GM21619 (cell line): ENCODE measurements around the gene COX7A1.
"Not testable (repeated sequence)": the region's sequence is repeated elsewhere in the genome, so short reads cannot be mapped to it uniquely, and the experiment has no call there.

Experiments used
- ATAC-seq: cut with Tn5 transposase; IDR thresholded peaks from one replicate; pipeline ENCODE4 v1.9.1; 2021; ENCODE audit not compliant: unreplicated experiment

COX7A1 gene

GRCh38 chr19:36142046-36142445 is 10.2 kb downstream of the COX7A1 start:
- ATAC-seq: no peak

- peak; percentile 39 for ATAC-seq
Measured at GRCh38 chr19:36141039-36141927, 11.0 kb downstream of the COX7A1 start.

GRCh38 chr19:36140304-36141038 is 11.8 kb downstream of the COX7A1 start:
- ATAC-seq: peak; percentile 20

- ATAC-seq: peak; percentile 74
Measured at GRCh38 chr19:36139473-36140303, 12.6 kb downstream of the COX7A1 start, which contains the start of gene CAPNS1. TSS of gene CAPNS1 (plus strand) at chr19:36140066. CDS start at chr19:36141012, 946 bp downstream.

- ATAC-seq: no peak
Measured at GRCh38 chr19:36139120-36139472, 13.2 kb downstream of the COX7A1 start.

GRCh38 chr19:36136964-36137686 is 15.1 kb downstream of the COX7A1 start:
- no peak for ATAC-seq

- not testable (repeated sequence) for ATAC-seq
Measured at GRCh38 chr19:36134867-36135266, 17.4 kb downstream of the COX7A1 start.

- ATAC-seq: not testable (repeated sequence)
Measured at GRCh38 chr19:36131221-36131620, 21.0 kb downstream of the COX7A1 start.

- no peak for ATAC-seq
Measured at GRCh38 chr19:36128392-36128736, 23.9 kb downstream of the COX7A1 start.

GRCh38 chr19:36125557-36125956 is 26.7 kb downstream of the COX7A1 start:
- no peak for ATAC-seq

GRCh38 chr19:36121486-36122124 is 30.6 kb downstream of the COX7A1 start:
- no peak for ATAC-seq

GRCh38 chr19:36120984-36121358 is 31.3 kb downstream of the COX7A1 start:
- no peak for ATAC-seq

- no peak for ATAC-seq
Measured at GRCh38 chr19:36120092-36120983, 31.9 kb downstream of the COX7A1 start.

- ATAC-seq: no peak
Measured at GRCh38 chr19:36116344-36116637, 36.0 kb downstream of the COX7A1 start.

- peak; percentile 1 for ATAC-seq
Measured at GRCh38 chr19:36115453-36116343, 36.5 kb downstream of the COX7A1 start, which contains the start of gene TBCB. TSS of gene TBCB (plus strand) at chr19:36115468. CDS start at chr19:36115561, 93 bp downstream.

- peak; percentile 72 for ATAC-seq
Measured at GRCh38 chr19:36114721-36115452, 37.4 kb downstream of the COX7A1 start, which contains the start of gene POLR2I. TSS of gene POLR2I (minus strand) at chr19:36114875. CDS start at chr19:36114856, 19 bp downstream.
